HTERT RPE-1 (cell line): Measurements from ENCODE around the gene CELA2B.
"Not testable (repeated sequence)": the region's sequence is repeated elsewhere in the genome, so short reads cannot be mapped to it uniquely, and the experiment has no call there.

ENCODE experiments used
- in situ Hi-C: fragments of 300-500 bp; cut with MboI; formaldehyde crosslinking; loops from 4 replicates; pipeline ENCODE4 v1.14.3; 2020; ENCODE audit warnings: low sequenced_read_pairs

CELA2B gene

DNA sequence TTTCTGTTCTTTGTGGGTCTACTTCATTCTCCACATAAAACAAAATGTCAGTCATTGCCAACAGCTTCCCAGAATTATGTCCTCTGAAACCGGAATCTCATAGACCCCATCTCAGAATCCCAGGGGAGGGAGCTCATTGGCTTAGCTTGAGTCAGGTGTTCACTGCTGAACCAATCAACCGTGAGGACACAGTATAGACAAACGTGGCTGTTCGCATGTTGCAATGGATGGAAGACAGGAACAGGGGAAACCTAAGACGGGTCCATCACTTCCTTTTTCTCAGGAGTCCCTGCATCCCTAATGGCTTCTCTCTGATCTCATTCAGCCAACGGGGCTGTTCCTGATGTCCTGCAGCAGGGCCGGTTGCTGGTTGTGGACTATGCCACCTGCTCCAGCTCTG lies 10.2 kb upstream of the CELA2B start:
- in situ Hi-C loops = no loop called here

DNA sequence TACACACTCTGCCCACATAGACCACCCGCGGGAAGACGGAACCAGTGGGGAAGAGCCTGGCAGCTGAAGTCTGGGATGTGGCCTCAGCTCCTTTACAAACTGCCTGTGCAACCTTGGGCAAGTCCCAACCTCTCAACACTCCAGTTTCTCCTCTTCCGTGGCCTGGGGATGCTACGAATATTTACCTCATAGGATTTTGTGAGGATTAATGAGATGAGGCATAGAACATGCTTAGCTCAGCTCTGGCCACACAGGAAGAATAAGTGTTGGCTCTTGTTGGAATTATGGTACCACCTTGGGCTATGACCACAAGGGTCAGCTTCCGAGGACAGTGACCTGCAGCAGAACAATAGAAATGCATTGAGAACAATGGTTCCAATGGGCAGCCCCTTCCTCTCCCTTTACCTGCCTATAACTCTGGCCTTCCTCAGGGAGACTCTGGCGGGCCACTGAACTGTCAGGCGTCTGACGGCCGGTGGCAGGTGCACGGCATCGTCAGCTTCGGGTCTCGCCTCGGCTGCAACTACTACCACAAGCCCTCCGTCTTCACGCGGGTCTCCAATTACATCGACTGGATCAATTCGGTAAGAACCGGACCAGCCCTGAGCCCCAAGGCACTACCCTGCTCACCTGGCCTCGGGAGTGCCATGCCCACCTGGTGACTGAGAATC lies 8.8 kb upstream of the CELA2B start:
- in situ Hi-C loops = not testable (repeated sequence)

DNA sequence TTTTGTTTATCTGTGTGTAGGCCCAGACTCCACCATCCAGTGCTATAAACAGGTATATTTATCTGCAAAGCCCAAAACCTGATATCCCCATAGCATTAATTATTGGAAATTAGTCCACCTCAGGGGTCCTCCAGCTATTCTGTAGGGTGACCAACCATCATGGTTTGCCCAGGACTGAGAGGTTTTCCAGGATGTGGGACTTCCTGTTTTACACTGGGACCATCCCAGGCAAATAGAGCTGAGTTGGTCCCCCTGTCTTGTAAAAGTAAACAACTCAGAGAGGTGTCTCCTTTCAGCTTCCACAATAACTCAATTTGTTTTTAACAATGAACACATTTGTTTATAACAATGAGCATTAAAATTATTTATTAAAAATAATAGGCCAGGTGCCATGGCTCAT lies 7.8 kb upstream of the CELA2B start:
- in situ Hi-C loops = no loop called here

DNA sequence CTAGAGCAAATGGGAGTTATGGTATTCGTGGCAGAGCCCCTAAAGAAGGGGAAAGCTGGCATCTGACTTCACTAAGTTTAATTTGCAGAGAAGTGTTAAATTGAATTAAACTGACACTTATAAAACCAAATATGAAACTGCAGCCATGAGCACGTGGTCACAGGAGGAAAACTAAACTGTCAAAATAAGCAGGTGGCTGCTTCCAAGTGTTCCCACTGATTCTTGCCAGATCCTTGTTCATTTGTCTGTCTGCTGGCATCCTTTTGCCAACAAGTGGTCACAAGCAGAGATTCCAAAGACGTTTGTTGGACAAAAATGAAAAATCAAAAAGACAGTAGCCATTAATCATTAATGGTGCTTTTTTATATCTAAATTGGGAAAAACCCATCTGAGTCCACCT lies 6.5 kb upstream of the CELA2B start:
- in situ Hi-C loops = no loop called here

GRCh38 chr1:15469821-15470448 lies 6.0 kb upstream of the CELA2B start:
- in situ Hi-C loops = not testable (repeated sequence)

GRCh38 chr1:15471067-15471466 lies 4.8 kb upstream of the CELA2B start:
- in situ Hi-C loops = not testable (repeated sequence)

GRCh38 chr1:15471723-15472122 lies 4.2 kb upstream of the CELA2B start:
- in situ Hi-C loops = not testable (repeated sequence)

GRCh38 chr1:15472587-15472986 lies 3.3 kb upstream of the CELA2B start:
- in situ Hi-C loops = no loop called here

- in situ Hi-C loops = no loop called here
Observed at GRCh38 chr1:15476927-15477326, 1.0 kb downstream of the CELA2B start.

GRCh38 chr1:15477646-15478212 lies 1.8 kb downstream of the CELA2B start:
- in situ Hi-C loops = no loop called here

DNA sequence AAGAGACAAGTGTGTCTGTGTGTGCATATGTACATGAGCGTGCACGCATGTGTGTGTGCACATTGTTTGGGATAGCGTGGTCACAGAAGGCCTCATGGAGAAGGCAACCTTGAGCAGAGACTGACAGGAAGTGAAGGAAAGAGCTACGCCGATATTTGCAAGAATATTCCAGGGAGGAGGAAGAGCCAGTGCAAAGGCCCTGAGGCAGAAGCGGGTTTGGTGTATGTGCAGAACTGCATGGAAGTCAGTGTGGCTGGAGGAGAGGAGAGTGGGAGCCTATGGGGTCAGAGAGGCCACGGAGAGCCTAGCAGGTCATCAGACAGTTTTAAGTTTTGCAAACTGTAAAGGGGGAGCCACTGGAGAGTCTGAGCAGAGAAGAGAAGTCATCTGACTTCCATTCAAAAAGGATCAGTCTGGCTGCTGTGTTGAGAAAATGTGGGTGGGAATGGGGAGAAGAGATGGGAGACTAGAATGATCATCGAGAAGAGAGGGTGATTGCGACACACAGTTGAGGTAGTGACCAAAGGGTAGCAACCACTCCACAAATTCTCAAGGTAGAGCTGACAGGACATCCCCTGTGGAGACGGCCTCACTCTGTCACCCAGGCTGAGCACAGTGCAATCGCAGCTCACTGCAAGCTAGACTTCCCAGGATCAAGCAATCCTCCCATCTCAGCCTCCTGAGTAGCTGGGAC lies 3.9 kb downstream of the CELA2B start:
- in situ Hi-C loops = no loop called here

- in situ Hi-C loops = not testable (repeated sequence)
Observed at GRCh38 chr1:15482455-15482854, 6.6 kb downstream of the CELA2B start.

- in situ Hi-C loops = not testable (repeated sequence)
Observed at GRCh38 chr1:15482983-15483543, 7.2 kb downstream of the CELA2B start.

- in situ Hi-C loops = no loop called here
Observed at GRCh38 chr1:15483971-15484370, 8.1 kb downstream of the CELA2B start.

DNA sequence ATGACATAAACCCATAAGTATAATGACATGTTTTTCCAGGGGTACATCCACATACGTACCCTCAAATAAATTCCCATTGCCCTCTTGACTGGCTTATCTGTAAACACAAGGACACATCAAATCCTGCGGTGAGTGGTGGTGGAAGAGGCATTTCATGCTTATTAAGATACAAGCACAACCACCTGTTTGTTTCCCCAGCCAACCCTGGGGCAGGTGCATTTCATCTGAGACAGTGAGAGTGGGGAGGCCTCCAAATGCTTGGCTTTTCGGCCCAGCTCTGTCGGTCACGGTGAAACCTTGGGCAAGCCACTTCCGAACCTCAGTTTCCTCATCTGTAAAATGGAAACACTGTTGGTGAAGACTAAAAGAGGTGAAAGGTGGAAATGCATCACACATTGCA lies 8.5 kb downstream of the CELA2B start:
- in situ Hi-C loops = not testable (repeated sequence)

DNA sequence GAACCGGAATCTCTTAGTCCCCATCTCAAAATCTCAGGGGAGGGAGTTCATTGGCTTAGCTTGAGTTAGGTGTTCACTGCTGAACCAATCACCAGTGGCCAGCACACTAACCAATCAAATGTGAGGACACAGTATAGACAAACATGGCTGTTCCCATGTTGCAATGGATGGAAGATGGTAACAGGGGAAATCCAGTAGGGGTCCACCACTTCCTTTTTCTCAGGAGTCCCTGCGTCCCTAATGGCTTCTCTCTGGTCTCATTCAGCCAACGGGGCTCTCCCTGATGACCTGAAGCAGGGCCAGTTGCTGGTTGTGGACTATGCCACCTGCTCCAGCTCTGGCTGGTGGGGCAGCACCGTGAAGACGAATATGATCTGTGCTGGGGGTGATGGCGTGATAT lies 9.7 kb downstream of the CELA2B start:
- in situ Hi-C loops = no loop called here

DNA sequence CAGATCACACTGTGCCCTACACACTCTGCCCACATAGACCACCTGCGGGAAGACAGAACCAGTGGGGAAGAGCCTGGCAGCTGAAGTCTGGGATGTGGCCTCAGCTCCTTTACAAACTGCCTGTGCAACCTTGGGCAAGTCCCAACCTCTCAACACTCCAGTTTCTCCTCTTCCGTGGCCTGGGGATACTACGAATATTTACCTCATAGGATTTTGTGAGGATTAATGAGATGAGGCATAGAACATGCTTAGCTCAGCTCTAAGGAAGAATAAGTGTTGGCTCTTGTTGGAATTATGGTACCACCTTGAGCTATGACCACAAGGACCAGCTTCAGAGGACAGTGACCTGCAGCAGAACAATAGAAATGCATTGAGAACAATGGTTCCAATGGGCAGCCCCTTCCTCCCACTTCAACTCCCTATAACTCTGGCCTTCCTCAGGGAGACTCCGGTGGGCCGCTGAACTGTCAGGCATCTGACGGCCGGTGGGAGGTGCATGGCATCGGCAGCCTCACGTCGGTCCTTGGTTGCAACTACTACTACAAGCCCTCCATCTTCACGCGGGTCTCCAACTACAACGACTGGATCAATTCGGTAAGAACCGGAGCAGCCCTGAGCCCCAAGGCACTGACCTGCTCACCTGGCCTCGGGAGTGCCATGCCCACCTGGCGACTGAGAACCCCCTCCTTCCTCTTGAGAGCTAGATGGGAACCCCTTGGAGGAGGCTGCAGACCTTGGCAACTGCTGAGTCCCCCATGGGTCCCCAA lies 11.1 kb downstream of the CELA2B start:
- in situ Hi-C loops = not testable (repeated sequence)

GRCh38 chr1:15488371-15488770 lies 12.5 kb downstream of the CELA2B start:
- in situ Hi-C loops = no loop called here

DNA sequence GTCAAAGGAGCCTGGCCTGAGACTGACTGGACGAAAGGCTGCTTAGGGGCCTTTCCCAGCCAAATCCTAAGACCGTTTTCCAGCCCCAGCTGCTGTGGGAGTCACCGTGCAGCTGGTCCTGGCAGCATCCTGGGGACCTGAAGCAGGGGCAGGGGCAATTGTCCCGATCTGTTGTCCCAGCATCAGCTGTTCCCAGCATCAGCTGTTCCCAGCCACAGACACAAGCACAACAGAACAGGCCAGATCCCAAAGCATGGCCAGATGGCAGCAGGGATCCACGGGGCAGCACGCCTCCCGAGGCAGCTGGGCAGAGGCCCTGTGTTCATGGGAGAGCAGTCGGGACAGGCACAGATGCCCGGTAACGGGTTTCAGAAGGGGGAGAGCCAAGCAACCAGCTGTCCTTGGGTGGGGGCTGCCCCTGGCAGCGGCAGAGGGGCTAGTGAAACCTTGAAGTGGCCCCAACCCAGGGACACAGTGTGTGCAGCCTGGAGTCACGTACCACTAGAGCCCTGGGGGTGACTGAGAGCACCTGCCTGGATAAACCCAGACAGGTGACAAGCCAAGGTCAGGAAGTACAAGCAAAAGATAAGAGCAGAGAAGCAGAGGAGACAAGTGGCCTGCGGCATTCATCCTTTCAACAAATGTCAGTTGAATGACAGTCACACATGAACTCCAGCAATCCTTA lies 13.3 kb downstream of the CELA2B start:
- in situ Hi-C loops = no loop called here

- in situ Hi-C loops = not testable (repeated sequence)
Observed at GRCh38 chr1:15491010-15491409, 15.1 kb downstream of the CELA2B start.
